GM12873 (cell line): ENCODE measurements around the gene FAXC.
A peak's percentile ranks its signal among the peaks of the same experiment; 100 is the strongest.

Experiments
- CTCF ChIP-seq: IDR thresholded peaks from 2 replicates; pipeline ENCODE4 v1.5.1; 2012; ENCODE audit warnings: low read depth, mild to moderate bottlenecking, moderate library complexity, low read length, control low read depth; ENCODE audit not compliant: insufficient read depth; ENCODE audit errors: missing control alignments

FAXC gene

GRCh38 chr6:99269207-99269606, 80.3 kb downstream of the FAXC start:
- TF ChIP-seq CTCF = no peak

GRCh38 chr6:99254616-99255550, 94.6 kb downstream of the FAXC start:
- no peak for TF ChIP-seq CTCF

- no peak for TF ChIP-seq CTCF
Observed at GRCh38 chr6:99253271-99253670, 96.2 kb downstream of the FAXC start.

- TF ChIP-seq CTCF = no peak
Observed at GRCh38 chr6:99252421-99252820, 97.1 kb downstream of the FAXC start.

GRCh38 chr6:99250476-99250875, 99.0 kb downstream of the FAXC start:
- TF ChIP-seq CTCF = no peak

- no peak for TF ChIP-seq CTCF
Observed at GRCh38 chr6:99246602-99247001, 102.9 kb downstream of the FAXC start.

GRCh38 chr6:99241905-99242534, 107.5 kb downstream of the FAXC start:
- TF ChIP-seq CTCF = peak; percentile 54
